K562 (cell line): ENCODE results near the gene KRT14. TPM values are rescaled to one million over a fixed set of nuclear protein-coding genes. Genes with fewer than 3 reads are reported as not detected.

Experiments
- BHLHE40 ChIP-seq: IDR thresholded peaks from 2 replicates; pipeline ENCODE4 v1.6.1; 2011; ENCODE audit warnings: low read length, improper control_type of control experiment
- CREB1 ChIP-seq, 2 experiments: sonication (generic) in 1 of 2; formaldehyde crosslinking in 1 of 2; IDR thresholded peaks; 2 replicates each; pipeline versions ENCODE4 v1.6.1 to v1.8.0; 2012 to 2022; ENCODE audit warnings: inconsistent platforms in 1 of 2, mild to moderate bottlenecking in 1 of 2, missing genetic modification reagents in 1 of 2, moderate library complexity in 1 of 2
- CXXC5 ChIP-seq: fragments of 250-450 bp; sonication (Bioruptor Pico); IDR thresholded peaks from 2 replicates; pipeline ENCODE4 v1.8.0; 2022; ENCODE audit warnings: inconsistent platforms, mild to moderate bottlenecking, moderate library complexity
- EP400 ChIP-seq: fragments of 450-650 bp; IDR thresholded peaks from 2 replicates; pipeline ENCODE4 v1.6.1; 2017; ENCODE audit warnings: antibody characterized with exemption, mild to moderate bottlenecking, moderate library complexity
- KLF1 ChIP-seq: fragments of 450-650 bp; IDR thresholded peaks from 2 replicates; pipeline ENCODE4 v1.6.1; 2016; ENCODE audit warnings: missing genetic modification characterization, missing compliant biosample characterization
- MYNN ChIP-seq, 2 experiments: sonication (generic); formaldehyde crosslinking in 1 of 2; IDR thresholded peaks; 2 replicates each; pipeline versions ENCODE4 v1.5.0 to v1.6.1; 2016 to 2020; ENCODE audit warnings: antibody characterized with exemption in 1 of 2, missing genetic modification reagents in 1 of 2
- NCOA1 ChIP-seq: fragments of 450-650 bp; IDR thresholded peaks from 2 replicates; pipeline ENCODE4 v1.6.1; 2016; ENCODE audit warnings: low read depth
- POU5F1 ChIP-seq: fragments of 150-350 bp; IDR thresholded peaks from 2 replicates; pipeline ENCODE4 v1.6.1; 2014; ENCODE audit warnings: borderline replicate concordance, low read length, low read depth, mild to moderate bottlenecking; ENCODE audit not compliant: partially characterized antibody
- ZNF197 ChIP-seq: fragments of 200-800 bp; sonication (Bioruptor generic); IDR thresholded peaks from 2 replicates; pipeline ENCODE4 v1.6.1; 2016; ENCODE audit warnings: low read depth, missing genetic modification characterization, missing compliant biosample characterization
- polyA plus RNA-seq, 8 experiments: library from polyadenylated mRNA; depleted of rRNA in 4 of 8; stranded (reverse) in 5 of 8; unstranded in 3 of 8; fragments of >200 nt; fragmentation: Nextera tagmentation in 2 of 8; fragmentation: Illumina TruSeq in 1 of 8; extraction: Ambion mirVana in 2 of 8; extraction: Trizol in 1 of 8; gene quantifications; 2 replicates each; pipeline versions ENCODE4 v1.2.1 to v1.2.3, GENCODE V29; 2011 to 2014; ENCODE audit warnings: inconsistent platforms in 1 of 8, missing spikeins in 1 of 8
- total RNA-seq, 7 experiments: library from RNA; depleted of rRNA in 6 of 7; stranded (reverse); fragments of >200 nt in 6 of 7; fragmentation: Illumina TruSeq in 2 of 7; extraction: Trizol in 2 of 7; gene quantifications; 2 replicates each; pipeline versions ENCODE4 v1.2.1 to v1.2.3, GENCODE V29; 2011 to 2021; ENCODE audit warnings: low replicate concordance in 1 of 7
- TF ChIP-seq, protein P1 (sequence below): sonication (generic); formaldehyde crosslinking; IDR thresholded peaks from 2 replicates; pipeline ENCODE4 v1.8.0; 2023; ENCODE audit warnings: mild to moderate bottlenecking, missing genetic modification reagents
- TF ChIP-seq, protein P2 (sequence below): fragments of 450-650 bp; IDR thresholded peaks from 2 replicates; pipeline ENCODE4 v1.6.1; 2016; ENCODE audit warnings: mild to moderate bottlenecking, moderate library complexity

Gene KRT14
- total and polyA plus RNA-seq, 9 of the 15 experiments (the other 6 are each of a cell fraction or from before 2014, with no cell fraction given), result 0.22 TPM; not detected in 8

DNA sequence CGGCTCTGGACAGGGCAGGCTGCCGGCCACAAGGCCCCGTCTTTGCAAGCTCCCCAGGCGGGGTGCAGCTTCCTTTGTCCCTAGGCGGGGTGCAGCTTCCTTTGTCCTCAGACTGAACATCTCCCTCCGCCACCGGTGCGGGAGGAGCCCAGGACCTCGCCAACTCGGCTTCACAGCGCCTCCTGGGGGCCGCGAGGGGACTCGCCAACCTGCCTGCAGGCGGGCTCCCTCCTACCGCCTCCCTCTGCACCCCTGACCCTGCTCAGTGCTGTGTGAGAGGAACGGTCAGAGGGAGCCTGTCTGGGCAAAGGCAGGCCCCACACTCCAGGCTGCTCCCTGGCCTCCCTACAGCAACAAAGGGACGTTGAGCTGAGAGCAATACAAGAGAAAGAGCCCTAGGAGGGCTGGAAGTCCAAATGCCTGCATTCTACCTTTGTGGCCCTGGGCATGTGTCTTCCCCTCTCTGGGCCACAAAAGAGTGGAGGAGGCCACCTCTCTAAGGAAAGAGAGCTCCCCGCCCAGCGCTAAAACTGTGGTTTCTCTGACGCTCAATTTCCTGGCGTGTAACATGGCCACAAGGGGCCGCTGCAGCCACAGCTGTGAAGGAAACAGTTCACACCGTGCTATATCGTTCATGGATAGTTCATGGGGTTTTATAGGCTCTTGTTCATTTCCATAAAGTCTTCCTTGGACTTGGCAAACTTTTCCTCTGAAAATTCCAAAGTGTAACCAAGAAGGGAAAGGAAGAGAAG lies 37.7 kb downstream of the KRT14 start (continued):
- TF ChIP-seq, protein P1, sequence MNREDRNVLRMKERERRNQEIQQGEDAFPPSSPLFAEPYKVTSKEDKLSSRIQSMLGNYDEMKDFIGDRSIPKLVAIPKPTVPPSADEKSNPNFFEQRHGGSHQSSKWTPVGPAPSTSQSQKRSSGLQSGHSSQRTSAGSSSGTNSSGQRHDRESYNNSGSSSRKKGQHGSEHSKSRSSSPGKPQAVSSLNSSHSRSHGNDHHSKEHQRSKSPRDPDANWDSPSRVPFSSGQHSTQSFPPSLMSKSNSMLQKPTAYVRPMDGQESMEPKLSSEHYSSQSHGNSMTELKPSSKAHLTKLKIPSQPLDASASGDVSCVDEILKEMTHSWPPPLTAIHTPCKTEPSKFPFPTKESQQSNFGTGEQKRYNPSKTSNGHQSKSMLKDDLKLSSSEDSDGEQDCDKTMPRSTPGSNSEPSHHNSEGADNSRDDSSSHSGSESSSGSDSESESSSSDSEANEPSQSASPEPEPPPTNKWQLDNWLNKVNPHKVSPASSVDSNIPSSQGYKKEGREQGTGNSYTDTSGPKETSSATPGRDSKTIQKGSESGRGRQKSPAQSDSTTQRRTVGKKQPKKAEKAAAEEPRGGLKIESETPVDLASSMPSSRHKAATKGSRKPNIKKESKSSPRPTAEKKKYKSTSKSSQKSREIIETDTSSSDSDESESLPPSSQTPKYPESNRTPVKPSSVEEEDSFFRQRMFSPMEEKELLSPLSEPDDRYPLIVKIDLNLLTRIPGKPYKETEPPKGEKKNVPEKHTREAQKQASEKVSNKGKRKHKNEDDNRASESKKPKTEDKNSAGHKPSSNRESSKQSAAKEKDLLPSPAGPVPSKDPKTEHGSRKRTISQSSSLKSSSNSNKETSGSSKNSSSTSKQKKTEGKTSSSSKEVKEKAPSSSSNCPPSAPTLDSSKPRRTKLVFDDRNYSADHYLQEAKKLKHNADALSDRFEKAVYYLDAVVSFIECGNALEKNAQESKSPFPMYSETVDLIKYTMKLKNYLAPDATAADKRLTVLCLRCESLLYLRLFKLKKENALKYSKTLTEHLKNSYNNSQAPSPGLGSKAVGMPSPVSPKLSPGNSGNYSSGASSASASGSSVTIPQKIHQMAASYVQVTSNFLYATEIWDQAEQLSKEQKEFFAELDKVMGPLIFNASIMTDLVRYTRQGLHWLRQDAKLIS (CRISPR knock-in tag), result peak; percentile 47; the same call in 1 of the 2 replicates
- TF ChIP-seq BHLHE40 (0 out of 2 replicates have a peak, but pooled peaks have one; percentile 30), CXXC5 (peak; percentile 47; the same call in 1 of the 2 replicates), MYNN (IDR thresholded peaks at IDR 0.05) (peak; percentile 34; the same call in 1 of the 2 replicates), MYNN (CRISPR knock-in tag; IDR thresholded peaks at IDR 0.05) (no peak), EP400 (0 out of 2 replicates have a peak, but pooled peaks have one; percentile 16), POU5F1 (peak; percentile 47), NCOA1 (0 out of 2 replicates have a peak, but pooled peaks have one; percentile 3), ZNF197 (CRISPR knock-in tag) (peak; percentile 54; the same call in 1 of the 2 replicates), CREB1 (IDR thresholded peaks at IDR 0.05) (peak; percentile 51), CREB1 (CRISPR knock-in tag; IDR thresholded peaks at IDR 0.05) (peak; percentile 58; the same call in 1 of the 2 replicates), KLF1 (tag) (peak; percentile 27; the same call in 1 of the 2 replicates)
- TF ChIP-seq, protein P2, sequence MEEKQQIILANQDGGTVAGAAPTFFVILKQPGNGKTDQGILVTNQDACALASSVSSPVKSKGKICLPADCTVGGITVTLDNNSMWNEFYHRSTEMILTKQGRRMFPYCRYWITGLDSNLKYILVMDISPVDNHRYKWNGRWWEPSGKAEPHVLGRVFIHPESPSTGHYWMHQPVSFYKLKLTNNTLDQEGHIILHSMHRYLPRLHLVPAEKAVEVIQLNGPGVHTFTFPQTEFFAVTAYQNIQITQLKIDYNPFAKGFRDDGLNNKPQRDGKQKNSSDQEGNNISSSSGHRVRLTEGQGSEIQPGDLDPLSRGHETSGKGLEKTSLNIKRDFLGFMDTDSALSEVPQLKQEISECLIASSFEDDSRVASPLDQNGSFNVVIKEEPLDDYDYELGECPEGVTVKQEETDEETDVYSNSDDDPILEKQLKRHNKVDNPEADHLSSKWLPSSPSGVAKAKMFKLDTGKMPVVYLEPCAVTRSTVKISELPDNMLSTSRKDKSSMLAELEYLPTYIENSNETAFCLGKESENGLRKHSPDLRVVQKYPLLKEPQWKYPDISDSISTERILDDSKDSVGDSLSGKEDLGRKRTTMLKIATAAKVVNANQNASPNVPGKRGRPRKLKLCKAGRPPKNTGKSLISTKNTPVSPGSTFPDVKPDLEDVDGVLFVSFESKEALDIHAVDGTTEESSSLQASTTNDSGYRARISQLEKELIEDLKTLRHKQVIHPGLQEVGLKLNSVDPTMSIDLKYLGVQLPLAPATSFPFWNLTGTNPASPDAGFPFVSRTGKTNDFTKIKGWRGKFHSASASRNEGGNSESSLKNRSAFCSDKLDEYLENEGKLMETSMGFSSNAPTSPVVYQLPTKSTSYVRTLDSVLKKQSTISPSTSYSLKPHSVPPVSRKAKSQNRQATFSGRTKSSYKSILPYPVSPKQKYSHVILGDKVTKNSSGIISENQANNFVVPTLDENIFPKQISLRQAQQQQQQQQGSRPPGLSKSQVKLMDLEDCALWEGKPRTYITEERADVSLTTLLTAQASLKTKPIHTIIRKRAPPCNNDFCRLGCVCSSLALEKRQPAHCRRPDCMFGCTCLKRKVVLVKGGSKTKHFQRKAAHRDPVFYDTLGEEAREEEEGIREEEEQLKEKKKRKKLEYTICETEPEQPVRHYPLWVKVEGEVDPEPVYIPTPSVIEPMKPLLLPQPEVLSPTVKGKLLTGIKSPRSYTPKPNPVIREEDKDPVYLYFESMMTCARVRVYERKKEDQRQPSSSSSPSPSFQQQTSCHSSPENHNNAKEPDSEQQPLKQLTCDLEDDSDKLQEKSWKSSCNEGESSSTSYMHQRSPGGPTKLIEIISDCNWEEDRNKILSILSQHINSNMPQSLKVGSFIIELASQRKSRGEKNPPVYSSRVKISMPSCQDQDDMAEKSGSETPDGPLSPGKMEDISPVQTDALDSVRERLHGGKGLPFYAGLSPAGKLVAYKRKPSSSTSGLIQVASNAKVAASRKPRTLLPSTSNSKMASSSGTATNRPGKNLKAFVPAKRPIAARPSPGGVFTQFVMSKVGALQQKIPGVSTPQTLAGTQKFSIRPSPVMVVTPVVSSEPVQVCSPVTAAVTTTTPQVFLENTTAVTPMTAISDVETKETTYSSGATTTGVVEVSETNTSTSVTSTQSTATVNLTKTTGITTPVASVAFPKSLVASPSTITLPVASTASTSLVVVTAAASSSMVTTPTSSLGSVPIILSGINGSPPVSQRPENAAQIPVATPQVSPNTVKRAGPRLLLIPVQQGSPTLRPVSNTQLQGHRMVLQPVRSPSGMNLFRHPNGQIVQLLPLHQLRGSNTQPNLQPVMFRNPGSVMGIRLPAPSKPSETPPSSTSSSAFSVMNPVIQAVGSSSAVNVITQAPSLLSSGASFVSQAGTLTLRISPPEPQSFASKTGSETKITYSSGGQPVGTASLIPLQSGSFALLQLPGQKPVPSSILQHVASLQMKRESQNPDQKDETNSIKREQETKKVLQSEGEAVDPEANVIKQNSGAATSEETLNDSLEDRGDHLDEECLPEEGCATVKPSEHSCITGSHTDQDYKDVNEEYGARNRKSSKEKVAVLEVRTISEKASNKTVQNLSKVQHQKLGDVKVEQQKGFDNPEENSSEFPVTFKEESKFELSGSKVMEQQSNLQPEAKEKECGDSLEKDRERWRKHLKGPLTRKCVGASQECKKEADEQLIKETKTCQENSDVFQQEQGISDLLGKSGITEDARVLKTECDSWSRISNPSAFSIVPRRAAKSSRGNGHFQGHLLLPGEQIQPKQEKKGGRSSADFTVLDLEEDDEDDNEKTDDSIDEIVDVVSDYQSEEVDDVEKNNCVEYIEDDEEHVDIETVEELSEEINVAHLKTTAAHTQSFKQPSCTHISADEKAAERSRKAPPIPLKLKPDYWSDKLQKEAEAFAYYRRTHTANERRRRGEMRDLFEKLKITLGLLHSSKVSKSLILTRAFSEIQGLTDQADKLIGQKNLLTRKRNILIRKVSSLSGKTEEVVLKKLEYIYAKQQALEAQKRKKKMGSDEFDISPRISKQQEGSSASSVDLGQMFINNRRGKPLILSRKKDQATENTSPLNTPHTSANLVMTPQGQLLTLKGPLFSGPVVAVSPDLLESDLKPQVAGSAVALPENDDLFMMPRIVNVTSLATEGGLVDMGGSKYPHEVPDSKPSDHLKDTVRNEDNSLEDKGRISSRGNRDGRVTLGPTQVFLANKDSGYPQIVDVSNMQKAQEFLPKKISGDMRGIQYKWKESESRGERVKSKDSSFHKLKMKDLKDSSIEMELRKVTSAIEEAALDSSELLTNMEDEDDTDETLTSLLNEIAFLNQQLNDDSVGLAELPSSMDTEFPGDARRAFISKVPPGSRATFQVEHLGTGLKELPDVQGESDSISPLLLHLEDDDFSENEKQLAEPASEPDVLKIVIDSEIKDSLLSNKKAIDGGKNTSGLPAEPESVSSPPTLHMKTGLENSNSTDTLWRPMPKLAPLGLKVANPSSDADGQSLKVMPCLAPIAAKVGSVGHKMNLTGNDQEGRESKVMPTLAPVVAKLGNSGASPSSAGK, result no peak
